H1 (cell line): ENCODE results near the gene ZNF91. TPM values are rescaled to one million over a fixed set of nuclear protein-coding genes. Genes with fewer than 3 reads are reported as not detected.

ENCODE experiments used
- CHD7 ChIP-seq: fragments of 300-600 bp; sonication (generic); IDR thresholded peaks from 2 replicates; pipeline ENCODE4 v1.7.1; 2012; ENCODE audit warnings: low read length, moderate library complexity, mild to moderate bottlenecking, inconsistent platforms; ENCODE audit not compliant: insufficient replicate concordance
- EP300 ChIP-seq, 2 experiments: IDR thresholded peaks; 1 replicate in 1 of 2; 2 replicates in 1 of 2; pipeline ENCODE4 v1.6.1; 2011 to 2012; ENCODE audit warnings: low read depth in 2 of 2, low read length in 2 of 2, mild to moderate bottlenecking in 2 of 2, borderline replicate concordance in 1 of 2, inconsistent platforms in 1 of 2, moderate library complexity in 1 of 2
- FOSL1 ChIP-seq: IDR thresholded peaks from 2 replicates; pipeline ENCODE4 v1.6.1; 2011; ENCODE audit warnings: mild to moderate bottlenecking, low read depth, low read length, moderate library complexity; ENCODE audit not compliant: insufficient read depth
- GABPA ChIP-seq: IDR thresholded peaks from 2 replicates; pipeline ENCODE4 v1.6.1; 2011; ENCODE audit warnings: mild to moderate bottlenecking, low read length, moderate library complexity, borderline replicate concordance; ENCODE audit not compliant: insufficient read depth
- HDAC2 ChIP-seq, 2 experiments: fragments of 300-600 bp in 1 of 2; sonication (generic) in 1 of 2; IDR thresholded peaks; 2 replicates each; pipeline ENCODE4 v1.6.1; 2011 to 2012; ENCODE audit warnings: low read depth in 2 of 2, low read length in 2 of 2, mild to moderate bottlenecking in 2 of 2, moderate library complexity in 2 of 2, borderline replicate concordance in 1 of 2, inconsistent platforms in 1 of 2
- SP2 ChIP-seq: IDR thresholded peaks from 2 replicates; pipeline ENCODE4 v1.6.1; 2012; ENCODE audit warnings: mild to moderate bottlenecking, low read length, inconsistent platforms
- polyA plus RNA-seq, 7 experiments: library from polyadenylated mRNA; depleted of rRNA in 3 of 7; stranded (reverse) in 5 of 7; unstranded in 2 of 7; fragments of >200 nt in 5 of 7; fragments of 200-250 nt in 2 of 7; gene quantifications; 1 replicate in 5 of 7; 2 replicates in 1 of 7; 4 replicates in 1 of 7; pipeline versions ENCODE4 v1.2.1 to v1.2.3, GENCODE V29; 2011 to 2013; ENCODE audit warnings: missing spikeins in 2 of 7, mixed read lengths in 2 of 7
- total RNA-seq: library from RNA; stranded (reverse); fragmentation: NEBNext Ultra II Directional; extraction: Animal tissue kit (Norgen Biotek cat#: 25700); gene quantifications from 2 replicates; pipeline ENCODE4 v1.2.1, GENCODE V29; 2021

The ZNF91 gene
- total and polyA plus RNA-seq, 2 of the 8 experiments (the other 6 are each of a cell fraction or from before 2014, with no cell fraction given), result 16.5 to 35.1 TPM

- TF ChIP-seq CHD7 (no peak), HDAC2 (IDR thresholded peaks at IDR 0.05; ENCODE audit: borderline replicate concordance in 1 of 2, low read depth in 2 of 2, low read length in 2 of 2) (no peak), EP300 (IDR thresholded peaks at IDR 0.05; ENCODE audit: borderline replicate concordance in 1 of 2, low read depth in 2 of 2, low read length in 2 of 2) (no peak), SP2 (no peak), FOSL1 (no peak), GABPA (no peak)
Measured at GRCh38 chr19:23309926-23310325, 85.3 kb downstream of the ZNF91 start (continued).
